Skin epidermis (tissue), 12 donors: ENCODE data around the gene DHTKD1.
"Not testable (repeated sequence)": the region's sequence is repeated elsewhere in the genome, so short reads cannot be mapped to it uniquely, and the experiment has no call there.

Source experiments
- H3K27ac ChIP-seq, 21 experiments: fragments of 200-600 bp; sonication (generic) in 11 of 21; one replicate each; pipeline ENCODE4 v1.5.0; 2020; ENCODE audit warnings: mild to moderate bottlenecking in 3 of 21, inconsistent platforms in 2 of 21, moderate library complexity in 2 of 21
- H3K4me3 ChIP-seq, 7 experiments: fragments of 200-600 bp; sonication (generic) in 2 of 7; one replicate each; pipeline ENCODE4 v1.5.0; 2020; ENCODE audit warnings: inconsistent platforms in 2 of 7, mild to moderate bottlenecking in 2 of 7, moderate library complexity in 1 of 7

Gene DHTKD1

DNA sequence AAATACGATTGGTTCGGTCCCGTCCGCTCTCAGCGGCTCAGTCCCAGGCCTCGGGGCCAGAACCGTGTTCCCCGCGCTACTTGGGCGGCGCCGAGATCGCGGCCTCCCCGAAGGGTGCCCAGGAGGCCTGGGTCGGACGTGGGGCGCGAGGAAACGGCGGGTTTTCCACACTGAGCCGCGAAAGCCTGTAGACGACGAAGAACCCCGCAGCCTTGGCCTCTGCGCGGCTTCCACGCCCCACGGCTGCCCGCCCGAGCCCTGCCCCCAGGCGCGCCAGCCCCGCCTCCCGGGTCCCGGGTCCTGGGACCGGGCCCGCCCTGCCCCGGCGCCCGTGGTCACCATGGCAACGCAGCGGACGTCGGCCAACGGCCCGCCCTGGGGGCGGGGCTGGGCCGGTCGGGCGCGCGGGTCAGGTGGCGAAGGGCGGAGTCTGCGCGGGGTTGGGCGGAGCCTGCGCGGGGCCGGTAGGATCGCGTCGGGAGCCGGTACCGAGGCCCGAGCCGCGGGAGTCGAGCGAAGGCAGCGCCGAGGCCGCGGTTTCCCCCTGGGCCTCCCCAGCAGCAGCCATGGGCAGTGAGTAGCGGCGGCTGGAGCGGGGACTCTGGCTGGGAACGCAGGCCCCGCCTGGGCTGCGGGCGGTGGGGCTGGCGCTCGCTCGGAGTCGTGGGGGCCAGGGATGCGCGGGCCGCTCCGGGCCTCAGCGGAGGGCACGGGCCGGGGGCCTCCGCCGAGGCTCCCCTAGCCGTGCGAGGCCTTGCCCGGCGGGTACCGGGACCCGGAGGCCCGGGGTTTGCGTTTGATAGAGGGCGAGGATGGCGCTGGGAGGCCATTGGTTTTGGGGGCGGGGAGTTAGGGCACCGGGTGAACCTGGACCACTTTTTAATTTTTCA, 60.7 kb downstream of the DHTKD1 start, which contains the start of gene SEC61A2:
SEC61A2 (plus strand) TSS at position 456 of the 890 bp plus-strand sequence; CDS start at position 567, 111 bp downstream.
- peak within 1 kb of the TSS; percentile 68 to 95 (median 89) for H3K27ac ChIP-seq
- peak within 1 kb of the TSS; percentile 87 to 100 (median 97) for H3K4me3 ChIP-seq

DNA sequence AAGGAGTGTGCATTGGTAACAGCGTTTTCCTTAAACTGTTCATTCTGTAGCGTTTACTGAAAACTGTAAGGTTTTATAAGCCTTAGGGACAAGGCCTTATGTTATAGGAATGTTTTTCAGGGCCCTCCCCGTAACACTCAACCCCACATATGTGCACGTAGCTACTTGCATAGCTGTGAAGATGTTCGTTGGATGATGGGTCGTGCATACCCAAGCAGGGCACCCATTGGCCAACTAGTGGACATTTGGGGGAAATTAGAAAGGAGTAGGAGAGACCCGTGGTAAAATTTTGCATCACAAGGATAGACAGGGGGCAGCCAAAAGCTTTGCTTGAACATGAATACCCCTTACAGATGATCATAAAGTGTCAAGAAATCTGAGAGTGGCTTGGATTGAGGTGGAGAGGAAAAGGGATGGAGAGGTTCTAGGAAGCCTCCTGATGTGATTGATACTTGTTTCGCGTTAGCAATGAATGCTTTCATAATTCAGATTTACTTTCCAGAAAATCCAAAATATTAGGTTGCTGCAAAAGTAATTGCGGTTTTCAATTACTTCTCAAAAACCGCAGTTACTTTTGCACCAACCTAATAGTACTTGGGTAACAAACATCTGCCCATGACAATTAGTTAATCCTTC, 61.6 kb downstream of the DHTKD1 start:
- Histone ChIP-seq H3K4me3 (peak overlapping the region; percentile 87 to 100 (median 97)), H3K27ac (peak overlapping the region in 18 of 21 experiments; percentile 65 to 95 (median 86))

DNA sequence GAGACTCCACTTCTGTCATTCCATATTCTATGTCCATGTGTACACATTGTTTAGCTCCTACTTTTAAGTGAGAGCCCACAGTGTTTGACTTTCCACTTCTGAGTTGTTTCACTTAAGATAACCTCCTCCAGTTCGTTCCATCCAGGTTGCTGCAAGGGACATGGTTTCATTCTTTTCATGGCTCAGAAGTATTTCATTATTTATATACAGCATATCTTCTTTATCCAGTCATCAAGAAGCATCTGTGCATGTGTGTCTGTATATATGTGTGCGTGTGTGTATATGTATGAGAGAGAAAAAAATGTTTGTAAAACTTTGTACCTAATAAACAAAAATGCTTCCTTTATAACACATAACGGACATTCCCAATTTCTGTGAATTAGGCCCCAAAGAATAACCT, 66.9 kb downstream of the DHTKD1 start:
- Histone ChIP-seq H3K27ac (no peak overlapping the region), H3K4me3 (no peak overlapping the region)

DNA sequence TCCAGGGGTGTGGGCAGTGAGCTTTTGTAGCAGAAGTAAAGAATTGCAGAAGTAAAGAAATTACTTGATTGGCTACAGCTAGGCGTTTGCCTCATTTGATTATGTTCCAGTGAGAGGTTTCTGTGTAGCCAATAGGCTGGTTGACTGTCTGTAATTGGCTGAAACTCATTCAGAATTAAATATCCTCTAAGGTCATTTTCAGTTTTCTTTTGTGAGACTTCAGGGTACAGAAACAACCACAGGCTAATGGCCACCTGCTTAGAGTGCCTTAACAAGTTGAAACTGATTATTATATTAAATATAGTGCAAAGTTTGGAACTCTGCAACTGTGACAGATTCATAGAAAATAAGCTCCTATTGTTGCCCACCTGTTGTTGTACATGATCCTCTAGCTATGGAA, 71.3 kb downstream of the DHTKD1 start:
- Histone ChIP-seq H3K4me3 (no peak overlapping the region), H3K27ac (no peak overlapping the region)

DNA sequence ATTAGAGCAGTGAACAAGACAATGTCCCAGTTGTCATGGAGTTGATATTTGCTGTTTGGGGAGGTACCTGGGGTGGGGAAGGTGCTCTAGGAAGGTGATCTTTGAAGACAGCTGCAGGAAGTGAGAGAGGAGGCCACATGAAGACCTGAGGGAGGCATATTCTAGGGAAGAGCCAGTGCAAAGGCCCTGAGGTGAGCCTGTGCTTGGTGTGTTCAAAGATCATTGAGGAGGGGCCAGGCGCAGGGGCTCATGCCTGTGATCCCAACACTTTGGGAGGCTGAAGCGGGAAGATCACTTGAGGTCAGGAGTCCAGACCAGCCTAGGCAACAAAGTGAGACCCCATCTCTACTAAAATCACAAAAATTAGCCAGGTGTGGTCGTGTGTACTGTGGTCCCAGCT, 75.8 kb downstream of the DHTKD1 start:
- no peak overlapping the region for H3K4me3 ChIP-seq
- H3K27ac ChIP-seq, result no peak overlapping the region

DNA sequence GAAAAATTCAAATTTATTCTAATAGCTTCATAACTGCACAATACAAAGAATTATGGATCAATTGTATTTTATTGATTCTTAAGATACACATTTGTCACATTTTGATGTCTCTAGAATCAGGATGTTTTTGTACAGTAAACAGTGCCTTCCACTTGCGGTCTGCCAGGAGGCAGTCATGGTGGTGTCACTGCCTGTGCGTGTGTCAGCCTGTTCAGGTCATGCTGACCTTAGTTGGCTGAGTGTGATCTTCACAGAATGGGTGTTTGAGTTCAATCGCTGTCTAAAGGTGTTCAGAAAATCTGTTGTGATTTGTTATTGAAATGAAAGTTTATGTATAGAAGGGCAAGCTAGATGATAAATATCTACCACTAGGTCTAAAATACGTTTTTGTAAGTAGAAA, 81.4 kb downstream of the DHTKD1 start:
- no peak overlapping the region for H3K27ac ChIP-seq
- no peak overlapping the region for H3K4me3 ChIP-seq

DNA sequence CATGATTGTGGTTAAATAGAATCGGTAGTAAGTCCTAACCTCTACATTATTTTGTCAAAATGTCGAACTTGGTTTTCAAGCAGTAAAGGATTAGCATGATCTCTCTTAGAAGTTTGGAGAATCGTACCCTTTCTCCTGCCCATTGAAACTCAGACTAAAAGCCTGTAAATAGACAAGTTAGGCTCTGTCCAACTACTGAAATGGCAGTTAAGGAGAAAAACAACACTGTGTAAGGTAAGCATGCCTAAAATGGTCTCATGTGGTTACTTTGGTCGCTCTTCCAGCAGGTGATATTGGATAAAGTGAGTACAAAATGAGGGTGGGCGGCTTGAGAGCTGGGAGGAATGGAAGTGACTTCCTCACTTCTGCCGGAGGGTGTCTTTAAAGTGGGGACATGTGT, 85.8 kb downstream of the DHTKD1 start:
- Histone ChIP-seq H3K4me3 (no peak overlapping the region), H3K27ac (no peak overlapping the region)

DNA sequence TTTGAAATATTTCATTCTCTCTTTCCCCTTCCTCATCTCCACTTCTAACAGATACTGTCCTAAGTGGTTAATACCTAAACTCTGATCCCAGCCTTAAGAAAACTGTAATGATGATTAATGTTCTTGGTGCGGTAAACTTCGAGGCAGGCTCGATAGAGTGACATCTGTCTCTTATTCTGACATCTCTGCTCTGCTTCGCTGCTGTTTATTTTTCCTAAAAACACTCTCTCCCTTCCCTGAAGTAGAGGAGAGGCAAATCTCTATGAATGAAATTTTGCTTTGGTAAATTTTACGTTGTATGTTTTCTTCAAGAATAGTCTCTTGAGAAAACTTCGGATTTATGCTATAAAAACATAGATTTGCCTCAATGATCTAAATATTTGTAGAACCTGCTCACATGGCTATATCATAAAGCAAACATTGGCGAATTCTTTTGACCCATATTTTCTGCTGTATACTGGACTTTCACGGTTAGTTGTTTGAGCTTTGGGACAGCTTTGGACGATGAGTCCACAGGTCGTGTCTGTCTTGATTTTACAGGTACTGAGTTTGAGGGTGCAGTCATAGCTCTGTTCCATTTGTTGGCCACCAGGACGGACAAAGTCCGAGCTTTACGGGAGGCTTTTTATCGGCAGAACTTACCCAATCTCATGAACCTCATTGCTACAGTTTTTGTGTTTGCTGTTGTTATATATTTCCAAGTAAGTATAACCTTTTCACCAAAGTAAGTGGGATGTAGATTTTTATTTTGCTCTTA, 87.8 kb downstream of the DHTKD1 start:
- Histone ChIP-seq H3K4me3 (no peak overlapping the region), H3K27ac (no peak overlapping the region)

DNA sequence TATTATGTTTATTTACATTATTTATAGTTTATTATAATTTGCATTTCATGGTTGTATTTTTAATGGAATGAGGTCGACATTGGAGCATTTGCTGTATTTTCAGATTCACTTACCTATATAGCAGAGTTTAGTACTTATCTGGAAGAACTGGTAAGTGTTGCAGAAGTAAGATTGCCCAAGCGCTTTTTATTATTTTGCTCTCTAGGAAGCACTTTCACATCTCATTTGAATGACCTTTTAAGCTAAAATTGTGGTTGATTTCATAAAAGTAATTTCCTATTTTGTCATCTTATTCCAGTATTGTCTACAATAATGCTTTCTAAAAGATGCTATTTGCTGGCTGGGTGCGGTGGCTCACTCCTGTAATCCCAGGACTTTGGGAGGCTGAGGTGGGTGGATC, 89.4 kb downstream of the DHTKD1 start:
- Histone ChIP-seq H3K4me3 (no peak overlapping the region), H3K27ac (no peak overlapping the region)

DNA sequence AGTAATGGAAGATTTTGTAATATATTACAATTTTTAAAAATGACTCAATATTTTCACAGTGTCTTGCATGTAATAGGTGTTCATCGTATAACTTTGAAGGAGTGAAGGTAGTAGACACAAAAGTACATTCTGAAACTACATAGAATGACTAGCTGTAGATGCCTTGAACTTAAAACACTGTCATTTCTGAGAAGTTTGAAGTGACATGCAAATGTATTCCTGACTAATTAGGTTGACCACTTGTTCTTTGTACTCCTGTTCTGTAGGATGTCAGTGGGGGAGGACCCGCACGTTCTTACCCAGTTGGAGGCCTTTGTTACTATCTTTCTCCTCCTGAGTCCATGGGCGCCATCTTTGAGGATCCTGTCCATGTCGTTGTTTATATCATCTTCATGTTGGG, 91.9 kb downstream of the DHTKD1 start:
- no peak overlapping the region for H3K27ac ChIP-seq

DNA sequence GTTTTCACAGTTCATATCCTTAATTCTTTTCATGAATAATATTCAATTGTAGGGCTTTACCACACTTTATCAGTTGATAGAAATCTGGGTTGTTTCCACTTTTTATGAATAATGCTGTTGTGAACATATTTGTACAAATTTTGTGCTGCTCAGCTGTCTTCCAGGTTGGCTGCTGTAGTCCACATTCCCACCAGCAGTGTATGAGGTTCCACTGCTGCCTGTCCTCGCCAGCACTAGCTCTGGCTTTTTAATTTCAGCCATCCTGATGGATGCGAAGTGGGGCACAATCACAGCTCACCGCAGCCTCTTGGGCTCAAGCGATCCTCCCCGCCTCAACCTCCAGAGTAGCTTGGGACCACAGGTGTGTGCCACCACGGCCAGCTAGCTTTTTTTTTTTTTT, 94.2 kb downstream of the DHTKD1 start:
- no peak overlapping the region for H3K27ac ChIP-seq
- no peak overlapping the region for H3K4me3 ChIP-seq

More for the DNA sequence above, 91.9 kb downstream of the DHTKD1 start:
- H3K4me3 ChIP-seq, result no peak overlapping the region

DNA sequence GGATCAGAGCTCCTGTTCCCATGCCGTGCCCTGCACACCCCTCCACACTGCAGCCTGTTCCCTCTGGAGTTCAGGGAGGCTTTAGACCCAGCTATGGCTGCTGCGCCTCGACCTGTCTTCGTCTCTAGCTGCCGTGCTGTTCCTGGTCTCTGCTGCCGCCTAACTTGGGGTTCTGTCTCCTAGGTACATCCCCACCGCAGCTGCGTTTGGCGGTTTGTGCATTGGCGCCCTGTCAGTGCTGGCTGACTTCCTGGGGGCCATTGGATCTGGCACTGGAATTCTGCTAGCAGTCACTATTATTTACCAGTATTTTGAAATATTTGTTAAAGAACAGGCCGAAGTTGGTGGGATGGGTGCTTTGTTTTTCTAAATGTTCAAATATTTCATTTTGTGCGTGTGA, 95.3 kb downstream of the DHTKD1 start:
- H3K4me3 ChIP-seq, result no peak overlapping the region
- H3K27ac ChIP-seq, result no peak overlapping the region

DNA sequence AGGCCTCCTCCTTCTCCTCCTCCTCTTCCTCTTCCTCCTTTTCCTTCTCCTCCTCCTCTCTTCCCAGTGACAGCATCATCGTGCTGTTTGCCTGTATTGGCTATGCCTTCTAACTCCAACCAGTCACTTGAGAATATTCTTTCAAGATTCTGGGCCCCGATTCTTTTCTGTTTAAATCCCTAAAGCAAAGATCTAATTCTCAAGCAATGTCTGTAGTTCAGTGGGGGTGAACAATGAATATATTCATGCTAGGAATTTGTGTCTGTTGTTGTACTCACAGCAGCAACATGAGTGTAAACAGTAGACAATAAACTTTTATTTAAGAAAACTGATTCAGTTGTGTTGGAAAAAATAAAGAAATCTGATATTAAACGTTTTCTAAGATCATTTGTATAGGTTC, 96.3 kb downstream of the DHTKD1 start:
- Histone ChIP-seq H3K4me3 (no peak overlapping the region), H3K27ac (no peak overlapping the region)

DNA sequence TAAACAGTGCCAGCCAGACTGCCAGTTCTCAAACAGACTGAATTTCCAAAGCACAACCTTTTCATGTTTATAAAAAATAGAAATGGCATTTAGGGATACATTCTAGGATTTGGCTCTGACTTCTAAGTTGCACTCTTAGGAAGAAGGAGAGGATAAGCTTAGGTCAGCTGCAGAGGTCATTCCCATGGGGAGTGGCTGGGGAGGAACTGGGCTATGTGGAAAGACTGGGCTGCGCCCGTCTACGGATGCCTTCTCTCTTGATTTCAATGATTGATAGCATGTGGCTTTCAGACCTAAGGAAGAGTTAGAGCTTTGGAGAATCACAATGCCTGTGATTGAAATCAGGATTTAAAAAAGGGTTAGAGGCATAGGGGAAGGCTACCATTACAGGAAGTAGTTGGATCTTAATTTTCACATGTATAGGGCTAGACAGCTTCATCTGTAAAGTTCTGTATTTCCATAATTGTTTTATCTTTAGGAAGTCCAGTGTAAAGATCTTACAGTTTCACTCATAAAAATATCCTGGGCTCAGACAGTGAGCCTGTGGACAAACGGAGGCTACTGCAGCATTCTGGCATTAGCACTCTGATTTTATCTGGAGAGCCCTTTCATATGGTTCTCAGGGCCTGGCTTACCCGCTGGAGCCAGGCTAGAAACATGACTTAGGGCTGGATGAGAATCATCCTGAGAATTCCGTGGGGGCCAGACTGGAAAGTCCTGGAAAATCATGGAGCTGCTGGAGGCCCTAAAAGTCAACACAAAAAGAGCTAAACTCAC, 97.4 kb downstream of the DHTKD1 start:
- Histone ChIP-seq H3K27ac (no peak overlapping the region), H3K4me3 (no peak overlapping the region)

DNA sequence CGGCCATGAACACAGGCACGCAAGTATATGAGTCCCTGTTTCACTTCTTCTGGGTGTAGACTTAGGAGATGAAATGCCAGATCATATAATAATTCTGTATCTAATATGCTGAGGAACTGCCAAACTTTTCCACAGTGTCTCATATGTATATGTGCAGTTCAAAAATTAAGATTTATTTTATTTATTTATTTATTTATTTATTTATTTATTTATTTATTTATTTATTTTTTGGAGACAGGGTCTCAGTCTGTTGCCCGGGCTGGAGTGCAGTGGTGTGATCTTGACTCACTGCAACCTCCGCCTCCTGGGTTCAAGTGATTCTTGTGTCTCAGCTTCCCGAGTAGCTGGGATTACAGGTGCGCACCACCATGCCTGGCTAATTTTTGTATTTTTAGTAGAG, 102.8 kb downstream of the DHTKD1 start:
- H3K4me3 ChIP-seq, H3K27ac ChIP-seq: not testable (repeated sequence)
